Central memory CD8-positive, alpha-beta T cell (primary cell): ENCODE data around the gene SDF2.
"Not testable (repeated sequence)": the region's sequence is repeated elsewhere in the genome, so short reads cannot be mapped to it uniquely, and the experiment has no call there.

ENCODE experiments used
- ATAC-seq: fragments of 150-1000 bp; cut with Tn5 transposase; replicated peaks from 2 replicates; pipeline ENCODE4 v1.10.0; 2022; ENCODE audit warnings: mild to moderate bottlenecking, moderate FRiP score, moderate number of reproducible peaks; ENCODE audit not compliant: poor library complexity, severe bottlenecking; ENCODE audit errors: extremely low read depth
- DNase-seq, 2 donors: peaks; one replicate each; pipeline ENCODE4 v3.0.0; 2021; ENCODE audit warnings: low spot score in 2 of 2
- H3K27ac Mint-ChIP-seq: one replicate; pipeline ENCODE4 v1.8.0; 2022; ENCODE audit warnings: low read depth, mild to moderate bottlenecking, moderate library complexity, mixed read lengths
- H3K27me3 Mint-ChIP-seq: one replicate; pipeline ENCODE4 v1.8.0; 2022; ENCODE audit warnings: mixed read lengths
- H3K36me3 Mint-ChIP-seq: one replicate; pipeline ENCODE4 v1.8.0; 2022; ENCODE audit warnings: mild to moderate bottlenecking, moderate library complexity, mixed read lengths; ENCODE audit not compliant: insufficient read depth
- H3K4me1 Mint-ChIP-seq: one replicate; pipeline ENCODE4 v1.8.0; 2022; ENCODE audit warnings: mixed read lengths
- H3K4me3 Mint-ChIP-seq: one replicate; pipeline ENCODE4 v1.8.0; 2022; ENCODE audit warnings: mild to moderate bottlenecking, moderate library complexity, mixed read lengths
- H3K9me3 Mint-ChIP-seq: one replicate; pipeline ENCODE4 v1.8.0; 2022; ENCODE audit warnings: mixed read lengths

Gene SDF2

DNA sequence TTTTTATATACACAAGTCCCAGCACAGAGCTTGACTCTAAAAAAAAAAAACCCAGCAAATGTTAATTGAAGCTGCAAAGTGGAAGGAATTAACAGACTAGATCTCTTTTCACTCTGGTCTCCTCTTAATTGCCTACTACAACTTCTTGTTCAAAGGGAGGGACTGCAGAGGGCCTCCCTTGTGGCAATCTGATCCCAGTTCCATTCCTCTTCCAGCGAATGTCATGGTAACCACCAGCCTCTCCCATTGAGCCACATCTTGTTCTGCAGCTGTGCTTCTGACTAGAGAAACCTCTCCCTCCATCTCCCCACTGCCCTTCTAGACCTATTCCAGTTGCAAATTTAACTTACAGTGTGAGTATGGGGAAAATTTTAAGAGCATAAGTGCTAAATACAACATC, 6.2 kb upstream of the SDF2 start:
- ATAC-seq: no peak
- Mint-ChIP-seq H3K27ac (no peak overlapping the region), H3K9me3 (no peaks in the 10 kb centered on the region), H3K4me3 (no peak overlapping the region), H3K4me1 (peaks cover 42% of the 10 kb centered on the region), H3K27me3 (no peaks in the 10 kb centered on the region), H3K36me3 (peaks cover 34% of the 10 kb centered on the region)
- no peak for DNase-seq

DNA sequence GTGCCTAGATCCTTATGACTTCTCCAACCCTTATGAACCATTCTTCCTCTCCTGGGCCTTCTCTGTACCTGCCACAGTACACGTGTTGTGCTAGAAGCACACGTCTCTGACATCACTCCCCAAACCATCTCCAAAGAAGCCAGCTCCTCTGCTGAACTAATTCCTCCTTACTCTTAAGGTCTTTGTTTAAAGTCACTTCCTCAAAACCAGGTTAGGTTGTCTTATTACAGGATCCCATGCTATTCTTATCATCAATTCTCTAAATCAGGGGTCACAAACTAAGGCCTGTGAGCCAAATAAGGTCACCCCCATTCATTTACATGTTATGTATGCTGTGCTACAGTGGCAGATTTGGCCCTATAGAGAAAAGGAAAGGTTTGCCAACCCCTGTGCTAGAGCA, 4.3 kb upstream of the SDF2 start:
- H3K36me3 Mint-ChIP-seq: peaks cover 25% of the 10 kb centered on the region
- H3K27me3 Mint-ChIP-seq: no peaks in the 10 kb centered on the region
- no peak overlapping the region for H3K4me3 Mint-ChIP-seq
- ATAC-seq (no peak), DNase-seq (no peak)
- H3K27ac Mint-ChIP-seq: peak overlapping the region; percentile 38
- H3K4me1 Mint-ChIP-seq: peaks cover 57% of the 10 kb centered on the region
- no peaks in the 10 kb centered on the region for H3K9me3 Mint-ChIP-seq

- DNase-seq (no peak), ATAC-seq (no peak)
- Mint-ChIP-seq H3K4me1 (peaks cover 70% of the 10 kb centered on the region), H3K36me3 (peaks cover 18% of the 10 kb centered on the region), H3K4me3 (peak overlapping the region; percentile 98), H3K27me3 (no peaks in the 10 kb centered on the region), H3K27ac (peak overlapping the region; percentile 99), H3K9me3 (no peaks in the 10 kb centered on the region)
Measured at GRCh38 chr17:28663723-28664122, 2.0 kb upstream of the SDF2 start.

DNA sequence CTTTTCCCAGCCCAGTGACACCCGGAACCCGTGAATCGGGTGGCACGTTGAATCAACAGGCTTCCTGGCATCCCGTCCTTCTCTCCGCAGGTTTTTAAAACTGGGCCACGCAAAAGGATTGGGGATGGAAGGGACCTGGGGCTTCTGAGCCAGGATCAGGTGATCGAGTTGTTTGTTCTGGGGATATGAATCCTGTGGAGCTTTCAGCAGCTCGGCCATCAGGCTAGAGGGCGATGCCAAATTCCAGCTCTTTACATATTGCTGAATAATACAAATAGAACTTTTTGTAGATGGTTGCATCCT, 772 bp upstream of the SDF2 start:
- peaks cover 18% of the 10 kb centered on the region for H3K36me3 Mint-ChIP-seq
- ATAC-seq (no peak), DNase-seq (no peak)
- no peaks in the 10 kb centered on the region for H3K9me3 Mint-ChIP-seq
- H3K4me3 Mint-ChIP-seq: peak overlapping the region; percentile 98
- no peaks in the 10 kb centered on the region for H3K27me3 Mint-ChIP-seq
- H3K27ac Mint-ChIP-seq: peak overlapping the region; percentile 99
- H3K4me1 Mint-ChIP-seq: peaks cover 62% of the 10 kb centered on the region

- Mint-ChIP-seq H3K4me3 (peak overlapping the region; percentile 98), H3K27ac (peak overlapping the region; percentile 75), H3K36me3 (peaks cover 15% of the 10 kb centered on the region), H3K4me1 (peaks cover 54% of the 10 kb centered on the region)
- DNase-seq, H3K27me3 Mint-ChIP-seq, ATAC-seq, H3K9me3 Mint-ChIP-seq: not testable (repeated sequence)
Measured at GRCh38 chr17:28659497-28659881, 2.2 kb downstream of the SDF2 start.

GRCh38 chr17:28658766-28659496, 2.8 kb downstream of the SDF2 start:
- not testable (repeated sequence) for DNase-seq, H3K4me3 Mint-ChIP-seq, H3K9me3 Mint-ChIP-seq, H3K27ac Mint-ChIP-seq, H3K27me3 Mint-ChIP-seq, ATAC-seq
- peaks cover 50% of the 10 kb centered on the region for H3K4me1 Mint-ChIP-seq
- H3K36me3 Mint-ChIP-seq: peaks cover 16% of the 10 kb centered on the region

DNA sequence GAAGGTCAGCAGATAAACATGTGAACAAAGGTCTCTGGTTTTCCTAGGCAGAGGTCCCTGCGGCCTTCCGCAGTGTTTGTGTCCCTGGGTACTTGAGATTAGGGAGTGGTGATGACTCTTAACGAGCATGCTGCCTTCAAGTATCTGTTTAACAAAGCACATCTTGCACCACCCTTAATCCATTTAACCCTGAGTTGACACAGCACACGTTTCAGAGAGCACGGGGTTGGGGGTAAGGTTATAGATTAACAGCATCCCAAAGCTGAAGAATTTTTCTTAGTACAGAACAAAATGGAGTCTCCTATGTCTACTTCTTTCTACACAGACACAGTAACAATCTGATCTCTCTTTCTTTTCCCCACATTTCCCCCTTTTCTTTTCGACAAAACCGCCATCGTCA, 3.4 kb downstream of the SDF2 start:
- H3K27me3 Mint-ChIP-seq, H3K9me3 Mint-ChIP-seq, ATAC-seq, DNase-seq, H3K4me3 Mint-ChIP-seq, H3K27ac Mint-ChIP-seq: not testable (repeated sequence)
- Mint-ChIP-seq H3K36me3 (peaks cover 19% of the 10 kb centered on the region), H3K4me1 (peaks cover 50% of the 10 kb centered on the region)

DNA sequence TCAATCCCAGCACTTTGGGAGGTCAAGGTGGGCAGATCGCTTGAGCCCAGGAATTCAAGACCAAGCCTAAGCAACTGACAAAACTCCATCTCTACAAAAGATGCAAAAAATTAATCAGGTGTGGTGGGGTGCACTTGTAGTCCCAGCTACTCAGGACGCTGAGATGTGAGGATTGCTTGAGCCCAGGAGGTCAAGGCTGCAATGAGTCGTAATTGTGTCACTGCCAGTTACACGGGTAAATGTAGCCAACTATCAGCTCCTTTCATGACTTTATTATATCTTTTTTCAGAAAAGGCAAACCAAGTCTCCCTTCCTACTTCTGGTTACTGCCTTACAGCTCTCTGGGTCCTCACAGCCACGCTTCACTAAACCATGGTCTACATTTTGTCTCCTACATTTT, 4.0 kb downstream of the SDF2 start:
- H3K36me3 Mint-ChIP-seq: peaks cover 19% of the 10 kb centered on the region
- no peak overlapping the region for H3K27ac Mint-ChIP-seq
- H3K4me3 Mint-ChIP-seq: no peak overlapping the region
- no peak for ATAC-seq
- no peak for DNase-seq
- no peaks in the 10 kb centered on the region for H3K27me3 Mint-ChIP-seq
- peaks cover 48% of the 10 kb centered on the region for H3K4me1 Mint-ChIP-seq
- no peaks in the 10 kb centered on the region for H3K9me3 Mint-ChIP-seq

GRCh38 chr17:28655160-28655559, 6.5 kb downstream of the SDF2 start:
- no peak overlapping the region for H3K27ac Mint-ChIP-seq
- no peak for DNase-seq
- H3K4me1 Mint-ChIP-seq: peaks cover 32% of the 10 kb centered on the region
- H3K27me3 Mint-ChIP-seq: no peaks in the 10 kb centered on the region
- H3K4me3 Mint-ChIP-seq: no peak overlapping the region
- ATAC-seq: no peak
- H3K9me3 Mint-ChIP-seq: no peaks in the 10 kb centered on the region
- H3K36me3 Mint-ChIP-seq: peaks cover 25% of the 10 kb centered on the region

DNA sequence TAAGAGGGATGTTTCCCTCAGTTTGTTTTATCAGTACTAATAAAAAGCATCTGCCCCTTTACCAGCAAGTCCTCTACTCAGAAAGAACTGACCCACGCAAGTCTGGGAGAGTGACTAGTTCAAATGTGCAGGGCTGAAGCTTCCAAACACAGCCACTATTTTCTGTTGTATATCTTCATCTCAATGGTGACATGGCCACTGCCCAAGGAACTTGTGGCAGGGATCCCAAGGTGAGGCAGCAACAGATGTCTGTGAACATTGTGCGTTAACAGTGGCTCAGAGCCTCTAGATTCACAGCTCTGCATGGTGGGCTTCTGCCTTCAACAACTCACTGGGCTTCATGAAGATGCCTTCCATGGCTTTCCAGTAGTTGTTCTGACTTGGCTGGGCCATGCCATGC, 13.0 kb downstream of the SDF2 start:
- Mint-ChIP-seq H3K27me3 (no peaks in the 10 kb centered on the region), H3K4me3 (no peak overlapping the region), H3K9me3 (no peaks in the 10 kb centered on the region), H3K4me1 (peaks cover 39% of the 10 kb centered on the region), H3K27ac (no peak overlapping the region), H3K36me3 (peaks cover 26% of the 10 kb centered on the region)
- DNase-seq (no peak), ATAC-seq (no peak)

DNA sequence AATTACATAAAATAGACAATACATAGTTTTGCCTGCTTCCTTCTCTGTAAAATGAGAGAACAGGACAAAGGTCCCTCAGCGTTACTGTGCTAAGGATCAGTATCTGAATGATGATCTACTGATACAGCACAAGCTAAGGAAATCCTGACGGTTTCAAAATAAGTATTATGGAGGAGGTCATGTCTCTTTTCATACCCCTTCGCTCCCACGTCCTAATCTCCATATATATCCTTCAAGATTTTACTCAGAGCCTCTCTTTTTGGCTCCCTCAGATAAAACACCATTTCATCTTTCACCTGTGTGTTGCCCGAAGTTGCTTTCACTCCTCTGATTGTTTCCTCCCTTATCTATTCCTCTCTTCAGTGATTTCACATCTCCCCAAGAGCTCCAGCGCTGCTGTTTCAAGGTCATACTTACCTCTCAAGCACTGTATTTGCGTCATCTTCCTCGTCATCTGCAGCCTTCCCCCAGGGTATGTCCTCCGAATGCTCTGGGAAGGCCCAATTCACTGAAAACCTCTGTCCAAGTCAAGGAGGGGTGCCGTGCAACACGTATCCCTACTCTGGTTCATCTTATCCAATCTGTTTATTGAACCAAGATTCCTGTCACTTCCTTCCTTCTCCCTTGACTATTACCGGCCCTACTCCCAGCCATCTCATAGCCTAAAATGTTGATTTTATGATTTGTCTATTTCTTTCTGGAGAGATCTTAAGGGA, 15.5 kb downstream of the SDF2 start:
- Mint-ChIP-seq H3K4me3 (peak overlapping the region; percentile 95), H3K27me3 (no peaks in the 10 kb centered on the region), H3K4me1 (peaks cover 37% of the 10 kb centered on the region), H3K27ac (peak overlapping the region; percentile 84), H3K9me3 (no peaks in the 10 kb centered on the region), H3K36me3 (peaks cover 31% of the 10 kb centered on the region)
- ATAC-seq: no peak
- DNase-seq: no peak

- no peak for ATAC-seq
- Mint-ChIP-seq H3K27ac (peak overlapping the region; percentile 84), H3K9me3 (no peaks in the 10 kb centered on the region), H3K27me3 (no peaks in the 10 kb centered on the region), H3K4me1 (peaks cover 37% of the 10 kb centered on the region), H3K4me3 (peak overlapping the region; percentile 95), H3K36me3 (peaks cover 35% of the 10 kb centered on the region)
- DNase-seq: no peak
Measured at GRCh38 chr17:28645576-28645939, 16.1 kb downstream of the SDF2 start.

GRCh38 chr17:28644787-28645575, 16.7 kb downstream of the SDF2 start, which contains the start of gene BLTP2:
BLTP2 (minus strand) TSS chr17:28645158; CDS start chr17:28645056, 102 bp downstream.
- peak; percentile 99 for ATAC-seq
- DNase-seq: peak; percentile 83 to 91
- H3K27ac Mint-ChIP-seq: peak within 1 kb of the TSS; percentile 84
- H3K9me3 Mint-ChIP-seq: no peaks in the 10 kb centered on the region
- H3K4me1 Mint-ChIP-seq: peaks cover 41% of the 10 kb centered on the region
- no peaks in the 10 kb centered on the region for H3K27me3 Mint-ChIP-seq
- peak within 1 kb of the TSS; percentile 95 for H3K4me3 Mint-ChIP-seq
- peaks cover 38% of the 10 kb centered on the region for H3K36me3 Mint-ChIP-seq
